Vagina (tissue), 2 donors: ENCODE data around the gene SCARF2.

ENCODE experiments used
- CTCF ChIP-seq, 3 experiments: fragments of 450-650 bp in 2 of 3; fragments of 200-600 bp in 1 of 3; sonication (generic) in 1 of 3; IDR thresholded peaks; one replicate each; pipeline ENCODE4 v1.5.1; 2017 to 2019; ENCODE audit warnings: antibody characterized with exemption in 3 of 3, mild to moderate bottlenecking in 2 of 3, moderate library complexity in 2 of 3
- POLR2A ChIP-seq, 2 donors: fragments of 450-650 bp; IDR thresholded peaks; one replicate each; pipeline ENCODE4 v1.6.1; 2017; ENCODE audit warnings: antibody characterized with exemption in 2 of 2, mild to moderate bottlenecking in 2 of 2, moderate library complexity in 2 of 2

- no peak for TF ChIP-seq CTCF (IDR thresholded peaks at IDR 0.05)
- TF ChIP-seq POLR2A (IDR thresholded peaks at IDR 0.05) = no peak
Observed at GRCh38 chr22:20479612-20480196, 42.1 kb upstream of the SCARF2 start.
